Parathyroid adenoma (tissue), 2 donors: ENCODE measurements around the gene KPNB1.

Experiments used
- H2AFZ ChIP-seq: fragments of 300-600 bp; sonication (generic); one replicate; pipeline ENCODE4 v1.7.0; 2017; ENCODE audit warnings: antibody characterized with exemption, mild to moderate bottlenecking
- H3K27ac ChIP-seq: fragments of 300-600 bp; sonication (generic); one replicate; pipeline ENCODE4 v1.7.0; 2017
- H3K27me3 ChIP-seq: fragments of 300-600 bp; sonication (generic); one replicate; pipeline ENCODE4 v1.7.0; 2017; ENCODE audit warnings: low read length; ENCODE audit not compliant: control insufficient read depth, insufficient read depth
- H3K36me3 ChIP-seq: fragments of 300-600 bp; sonication (generic); one replicate; pipeline ENCODE4 v1.7.0; 2017; ENCODE audit warnings: low read length; ENCODE audit not compliant: control insufficient read depth, insufficient read depth
- H3K4me1 ChIP-seq: fragments of 300-600 bp; sonication (generic); one replicate; pipeline ENCODE4 v1.7.0; 2017; ENCODE audit warnings: control low read depth
- H3K4me2 ChIP-seq: fragments of 300-600 bp; sonication (generic); one replicate; pipeline ENCODE4 v1.7.0; 2017; ENCODE audit warnings: low read length
- H3K4me3 ChIP-seq: fragments of 300-600 bp; sonication (generic); one replicate; pipeline ENCODE4 v1.7.0; 2017; ENCODE audit warnings: low read depth, low read length
- H3K79me2 ChIP-seq: fragments of 300-600 bp; sonication (generic); one replicate; pipeline ENCODE4 v1.7.0; 2017; ENCODE audit warnings: control low read depth
- H3K9ac ChIP-seq: fragments of 300-600 bp; sonication (generic); one replicate; pipeline ENCODE4 v1.7.0; 2017; ENCODE audit warnings: mild to moderate bottlenecking
- H3K9me3 ChIP-seq: fragments of 300-600 bp; sonication (generic); one replicate; pipeline ENCODE4 v1.7.0; 2017; ENCODE audit warnings: low read length; ENCODE audit not compliant: control insufficient read depth
- CTCF ChIP-seq: fragments of 300-600 bp; sonication (generic); IDR thresholded peaks from one replicate; pipeline ENCODE4 v1.7.0; 2017; ENCODE audit warnings: antibody characterized with exemption, mild to moderate bottlenecking
- donor health status: primary hyperparathyroidism.

Gene KPNB1

DNA sequence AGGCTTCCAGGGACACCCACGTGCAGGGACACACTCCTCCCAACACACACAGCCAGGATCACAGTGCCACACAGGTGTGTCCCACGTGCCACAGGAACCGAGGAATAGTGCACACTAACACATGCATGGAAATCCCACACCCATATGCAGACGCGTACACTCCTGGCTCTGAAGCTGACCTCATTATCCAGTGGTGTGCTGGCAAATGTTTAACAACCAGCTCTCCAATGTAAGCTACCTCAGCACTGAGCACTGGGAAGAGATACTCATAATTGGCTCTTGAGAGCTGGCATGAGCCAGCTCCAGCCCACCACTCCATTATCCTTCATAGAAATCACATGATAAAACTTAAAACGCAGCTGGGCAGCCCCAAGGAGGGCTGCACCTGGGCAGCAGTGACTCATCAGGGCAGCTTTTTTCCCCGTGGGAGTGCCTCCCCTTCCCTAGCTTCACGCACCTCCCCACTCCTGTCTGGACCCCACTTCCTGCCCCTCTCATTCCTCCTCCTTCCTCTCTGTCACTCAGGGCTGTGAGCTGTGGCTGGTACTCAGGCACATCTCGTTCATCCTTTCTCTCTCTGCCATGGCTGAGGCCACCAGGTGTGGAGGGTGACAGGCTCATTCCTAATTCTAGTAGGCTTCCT, 68.4 kb downstream of the KPNB1 start:
- peaks cover 4% of the 10 kb centered on the region for H3K27me3 ChIP-seq
- no peak overlapping the region for H2AFZ ChIP-seq
- no peaks in the 10 kb centered on the region for H3K36me3 ChIP-seq
- no peaks in the 10 kb centered on the region for H3K9me3 ChIP-seq
- H3K4me3 ChIP-seq, result no peak overlapping the region
- no peak overlapping the region for H3K4me2 ChIP-seq
- TF ChIP-seq CTCF, result no peak
- H3K9ac ChIP-seq, result no peak overlapping the region
- H3K27ac ChIP-seq, result no peak overlapping the region
- peaks cover 7% of the 10 kb centered on the region for H3K4me1 ChIP-seq
- no peaks in the 10 kb centered on the region for H3K79me2 ChIP-seq

DNA sequence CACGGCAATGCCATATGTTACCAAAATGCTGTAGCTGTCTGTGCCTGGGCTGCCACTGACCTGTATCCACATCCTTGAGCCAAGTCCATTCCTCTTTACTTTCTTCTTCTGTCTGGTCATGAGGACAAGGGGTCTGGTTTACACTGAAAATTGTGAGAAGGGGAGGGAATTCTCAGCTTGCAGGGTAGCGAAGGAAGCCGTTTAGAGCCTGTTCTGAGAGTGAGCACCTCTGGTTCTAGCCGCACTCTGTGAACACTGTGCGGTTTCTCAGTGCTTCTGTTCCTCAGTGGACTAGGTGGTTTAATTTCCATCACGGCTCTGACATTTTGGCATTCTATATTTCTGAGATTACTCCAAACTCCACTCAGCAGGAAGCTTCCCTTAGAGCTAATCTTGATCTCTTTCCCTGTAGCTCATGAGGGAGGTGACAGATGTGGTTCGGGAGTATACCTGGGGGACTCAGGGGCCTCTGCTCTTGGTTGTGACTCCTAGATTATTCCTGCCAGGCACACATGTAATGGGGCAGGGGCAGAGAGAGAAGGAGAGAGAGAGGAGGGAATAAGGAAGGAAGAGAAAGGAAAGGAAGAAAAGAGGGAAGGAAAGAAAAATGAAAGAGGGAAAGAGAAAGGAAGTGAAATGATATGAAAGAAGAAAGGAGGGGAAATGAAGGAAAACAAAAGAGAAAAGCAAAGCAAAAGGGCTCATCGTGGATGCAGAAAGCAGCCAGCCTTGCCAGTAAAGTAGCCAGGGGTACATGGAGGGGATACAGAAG, 69.1 kb downstream of the KPNB1 start:
- Histone ChIP-seq H3K4me3 (no peak overlapping the region), H3K79me2 (no peaks in the 10 kb centered on the region), H3K27ac (no peak overlapping the region), H3K9me3 (no peaks in the 10 kb centered on the region), H3K9ac (no peak overlapping the region), H3K36me3 (no peaks in the 10 kb centered on the region), H3K4me2 (no peak overlapping the region), H3K4me1 (peaks cover 7% of the 10 kb centered on the region), H3K27me3 (peaks cover 4% of the 10 kb centered on the region), H2AFZ (no peak overlapping the region)
- no peak for TF ChIP-seq CTCF

- Histone ChIP-seq H2AFZ (no peak overlapping the region), H3K4me1 (peaks cover 7% of the 10 kb centered on the region), H3K79me2 (no peaks in the 10 kb centered on the region), H3K9me3 (no peaks in the 10 kb centered on the region), H3K27me3 (peaks cover 4% of the 10 kb centered on the region), H3K9ac (no peak overlapping the region), H3K4me3 (no peak overlapping the region), H3K36me3 (no peaks in the 10 kb centered on the region), H3K4me2 (no peak overlapping the region), H3K27ac (no peak overlapping the region)
- TF ChIP-seq CTCF, result no peak
These were observed 69.9 kb downstream of the KPNB1 start for GRCh38 chr17:47719411-47720152.

DNA sequence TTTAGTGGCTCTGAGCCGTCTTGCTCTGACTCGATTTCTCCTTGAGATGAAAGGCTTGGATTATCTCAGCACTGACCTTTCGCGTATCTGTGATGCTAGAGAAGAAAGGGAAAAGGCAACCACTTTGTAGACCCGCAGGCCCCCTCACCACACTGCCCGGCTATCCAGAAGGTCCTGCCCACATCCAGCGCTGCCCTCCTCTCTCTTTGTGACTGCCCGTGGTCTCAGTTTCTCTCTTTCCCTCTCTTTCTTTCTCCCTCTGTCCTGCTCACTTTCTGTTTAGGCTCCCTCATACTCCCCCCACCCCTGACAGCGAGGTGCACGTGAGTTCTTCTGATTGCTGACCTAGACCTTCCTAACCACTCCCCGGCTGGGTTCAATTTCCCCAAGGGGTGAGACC, 70.5 kb downstream of the KPNB1 start:
- Histone ChIP-seq H3K4me3 (no peak overlapping the region), H3K9ac (no peak overlapping the region), H3K36me3 (no peaks in the 10 kb centered on the region), H3K27me3 (peaks cover 4% of the 10 kb centered on the region), H2AFZ (no peak overlapping the region), H3K27ac (no peak overlapping the region), H3K4me1 (peaks cover 7% of the 10 kb centered on the region), H3K4me2 (no peak overlapping the region), H3K79me2 (no peaks in the 10 kb centered on the region), H3K9me3 (no peaks in the 10 kb centered on the region)
- TF ChIP-seq CTCF, result no peak
